GM12875 (cell line): ENCODE data around the gene WNT1.

Source experiments
- H3K4me3 ChIP-seq: one replicate; pipeline ENCODE4 v1.5.1; 2011; ENCODE audit warnings: low read depth, low read length, control low read depth
- CTCF ChIP-seq: IDR thresholded peaks from 2 replicates; pipeline ENCODE4 v1.5.1; 2011; ENCODE audit warnings: low read depth, mild to moderate bottlenecking, control low read depth, inconsistent platforms, low read length, moderate library complexity, borderline replicate concordance; ENCODE audit not compliant: insufficient read depth

The WNT1 gene

GRCh38 chr12:49030714-49031572 lies 52.8 kb downstream of the WNT1 start:
- no peak for TF ChIP-seq CTCF
- H3K4me3 ChIP-seq = no peak overlapping the region

GRCh38 chr12:49031573-49032161 lies 53.5 kb downstream of the WNT1 start:
- TF ChIP-seq CTCF = no peak
- H3K4me3 ChIP-seq = no peak overlapping the region
